Endothelial cell of umbilical vein (primary cell): ENCODE measurements around the gene ITPKC. TPM values are rescaled to one million over a fixed set of nuclear protein-coding genes. Genes with fewer than 3 reads are reported as not detected.

Experiments
- BruUV-seq: library from RNA; stranded (reverse); fragments of 400-500 nt; replicated peaks from 2 replicates; lab custom pipeline; 2021; lab: Mats Ljungman, UMichigan
- CTCF ChIA-PET: fragments of 300-600, 350-600 bp; sonication (Branson Sonifier 250); formaldehyde crosslinking; loops from one replicate; lab custom pipeline; 2021; ENCODE audit warnings: antibody characterized with exemption, inconsistent platforms; lab: Charles Lee
- POLR2A ChIA-PET: fragments of 300-600, 350-600 bp; sonication (Branson Sonifier 250); formaldehyde crosslinking; loops from one replicate; lab custom pipeline; 2021; ENCODE audit warnings: antibody characterized with exemption, inconsistent platforms; lab: Charles Lee
- DNase-seq: peaks from one replicate; pipeline ENCODE4 v3.0.0-alpha.2; 2011; ENCODE audit warnings: low read depth, low spot score
- FAIRE-seq: peaks from 2 replicates; lab custom pipeline; 2011; peaks lifted over from hg19 to GRCh38; lab: Jason Lieb, UNC
- H2AFZ ChIP-seq: 2 replicates; pipeline ENCODE4 v1.6.0; 2012; ENCODE audit warnings: low read depth, low read length, control low read depth, inconsistent platforms
- H3K27ac ChIP-seq: 2 replicates; pipeline ENCODE4 v1.5.1; 2011; ENCODE audit warnings: low read depth, mild to moderate bottlenecking, control low read depth, low read length, moderate library complexity; ENCODE audit not compliant: insufficient read depth
- H3K27me3 ChIP-seq, 2 experiments: 2 replicates each; pipeline versions ENCODE4 v1.6.0 to v1.6.1; 2011; ENCODE audit warnings: low read length in 2 of 2, mixed read lengths in 1 of 2; ENCODE audit not compliant: control insufficient read depth in 2 of 2, insufficient read depth in 2 of 2
- H3K36me3 ChIP-seq, 2 experiments: 2 replicates in 1 of 2; 3 replicates in 1 of 2; pipeline ENCODE4 v1.5.1; 2011; ENCODE audit warnings: low read length in 2 of 2, mild to moderate bottlenecking in 1 of 2, moderate library complexity in 1 of 2; ENCODE audit not compliant: control insufficient read depth in 2 of 2, insufficient read depth in 2 of 2; ENCODE audit errors: extremely low read depth in 1 of 2
- H3K4me1 ChIP-seq: 3 replicates; pipeline ENCODE4 v1.5.1; 2011; ENCODE audit warnings: mild to moderate bottlenecking, low read length; ENCODE audit not compliant: control insufficient read depth, insufficient read depth; ENCODE audit errors: extremely low read depth
- H3K4me2 ChIP-seq: 2 replicates; pipeline ENCODE4 v1.6.1; 2011; ENCODE audit warnings: low read length, control low read depth, mixed read lengths; ENCODE audit not compliant: insufficient read depth
- H3K4me3 ChIP-seq, 3 experiments: fragments of 200-600 bp in 1 of 3; sonication (generic), shearing (Covaris generic) in 1 of 3; replicated peaks in 1 of 3; 2 replicates each; pipeline ENCODE4 v1.5.1; 2011 to 2016; ENCODE audit warnings: control low read depth in 3 of 3, low read length in 3 of 3, mild to moderate bottlenecking in 2 of 3, inconsistent platforms in 1 of 3, low read depth in 1 of 3, moderate library complexity in 1 of 3; ENCODE audit not compliant: insufficient read depth in 1 of 3
- H3K79me2 ChIP-seq: 2 replicates; pipeline ENCODE4 v1.6.0; 2012; ENCODE audit warnings: low read length, inconsistent platforms; ENCODE audit not compliant: control insufficient read depth, insufficient read depth
- H3K9ac ChIP-seq: replicated peaks from 2 replicates; pipeline ENCODE3; 2011; ENCODE audit warnings: low read length, control low read depth; ENCODE audit not compliant: insufficient read depth; ENCODE audit errors: extremely low read depth
- H3K9me1 ChIP-seq: replicated peaks from 3 replicates; pipeline ENCODE4 v1.6.0; 2011; ENCODE audit warnings: mild to moderate bottlenecking, low read length; ENCODE audit not compliant: control insufficient read depth, insufficient read depth; ENCODE audit errors: extremely low read depth
- H3K9me3 ChIP-seq: replicated peaks from 2 replicates; pipeline ENCODE4 v1.5.1; 2012; ENCODE audit warnings: low read length, inconsistent platforms; ENCODE audit not compliant: control insufficient read depth, insufficient read depth
- H4K20me1 ChIP-seq: replicated peaks from 2 replicates; pipeline ENCODE3; 2011; ENCODE audit warnings: mild to moderate bottlenecking, low read length; ENCODE audit not compliant: control insufficient read depth, insufficient read depth; ENCODE audit errors: extremely low read depth
- EZH2 ChIP-seq: IDR thresholded peaks from 2 replicates; pipeline ENCODE4 v1.6.1; 2012; ENCODE audit warnings: borderline replicate concordance, low read depth, mild to moderate bottlenecking, moderate library complexity, low read length, inconsistent platforms; ENCODE audit not compliant: severe bottlenecking
- FOS ChIP-seq: IDR thresholded peaks from 2 replicates; pipeline ENCODE4 v1.6.1; 2011; ENCODE audit warnings: mild to moderate bottlenecking, low read length, moderate library complexity, borderline replicate concordance; ENCODE audit not compliant: insufficient read depth
- GATA2 ChIP-seq: IDR thresholded peaks from 2 replicates; pipeline ENCODE4 v1.7.0; 2011; ENCODE audit warnings: low read depth, mild to moderate bottlenecking, moderate library complexity, mixed read lengths, low read length; ENCODE audit not compliant: insufficient read length, insufficient read depth
- JUN ChIP-seq: IDR thresholded peaks from 2 replicates; pipeline ENCODE4 v1.6.1; 2011; ENCODE audit warnings: borderline replicate concordance, low read depth; ENCODE audit not compliant: insufficient read length, insufficient read depth
- MYC ChIP-seq: IDR thresholded peaks from one replicate; pipeline ENCODE4 v1.6.1; 2011; ENCODE audit warnings: mild to moderate bottlenecking, low read depth, low read length
- POLR2A ChIP-seq: IDR thresholded peaks from 2 replicates; pipeline ENCODE4 v1.6.1; 2012; ENCODE audit warnings: low read depth, mild to moderate bottlenecking, control low read depth, low read length
- POLR2AphosphoS5 ChIP-seq: IDR thresholded peaks from 2 replicates; pipeline ENCODE4 v1.6.1; 2012; ENCODE audit warnings: low read depth, mild to moderate bottlenecking, control low read depth, low read length, moderate library complexity; ENCODE audit not compliant: insufficient read depth
- dilution Hi-C: fragments of 300-500 bp; cut with MboI; formaldehyde crosslinking; loops from one replicate; pipeline ENCODE4 v1.15.0; 2019; ENCODE audit warnings: low sequenced_read_pairs; ENCODE audit not compliant: extremely low pct_ligation_motif_present
- intact Hi-C: fragments of 100-400 bp; cut with micrococcal nuclease; formaldehyde crosslinking; loops from one replicate; pipeline ENCODE4 v1.10.0; 2022
- polyA plus RNA-seq, 4 experiments: library from polyadenylated mRNA; depleted of rRNA in 3 of 4; stranded (reverse) in 3 of 4; unstranded in 1 of 4; fragments of >200 nt; gene quantifications; 2 replicates each; pipeline versions ENCODE4 v1.2.1 to v1.2.3, GENCODE V29; 2011 to 2012; ENCODE audit warnings: missing spikeins in 1 of 4
- total RNA-seq: library from RNA; stranded (reverse); gene quantifications from 2 replicates; pipeline ENCODE4 v1.2.3, GENCODE V29; 2021
- TF ChIP-seq, protein P1 (sequence below): IDR thresholded peaks from 2 replicates; pipeline ENCODE4 v1.6.1; 2011; ENCODE audit not compliant: insufficient read depth, insufficient read length
- TF ChIP-seq, protein P2 (sequence below), 2 donors: IDR thresholded peaks; 1 replicate in 1 of 2; 2 replicates in 1 of 2; pipeline ENCODE4 v1.5.1; 2011; ENCODE audit warnings: low read length in 2 of 2, mild to moderate bottlenecking in 2 of 2, moderate library complexity in 2 of 2, control low read depth in 1 of 2, inconsistent platforms in 1 of 2, low read depth in 1 of 2; ENCODE audit not compliant: insufficient read depth in 1 of 2; ENCODE audit errors: extremely low read depth in 1 of 2

The ITPKC gene
- total and polyA plus RNA-seq, 2 donors (not counting 3 experiments of a cell fraction or from before 2014, with no cell fraction given), result 7.3 to 16.1 TPM

DNA sequence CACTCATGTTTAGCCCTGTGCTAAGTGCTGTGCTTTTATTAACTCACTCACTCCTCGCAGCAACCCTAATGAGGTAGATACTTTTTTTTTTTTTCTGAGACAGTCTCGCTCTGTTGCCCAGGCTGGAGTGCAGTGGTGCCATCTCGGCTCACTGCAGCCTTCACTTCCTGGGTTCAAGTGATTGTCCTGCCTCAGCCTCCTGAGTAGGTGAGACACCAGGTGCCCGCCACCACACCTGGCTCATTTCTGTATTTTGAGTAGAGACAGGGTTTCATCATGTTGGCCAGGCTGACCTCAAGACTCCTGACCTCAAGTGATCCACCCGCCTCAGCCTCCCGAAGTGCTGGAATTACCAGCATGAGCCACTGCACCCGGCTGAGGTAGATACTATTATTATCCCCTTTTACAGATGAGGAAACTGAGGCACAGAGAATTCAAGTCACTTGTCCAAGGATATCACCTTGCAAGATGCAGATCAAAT, 2.5 kb downstream of the ITPKC start:
- H3K9me3 ChIP-seq, result no peaks in the 10 kb centered on the region
- H3K4me3 ChIP-seq, result peak overlapping the region in 2 of 3 experiments; percentile 13 to 78
- H3K36me3 ChIP-seq, result peaks cover 0 to 4% of the 10 kb centered on the region in 2 experiments
- BruUV-seq, result TSS peak; percentile 5
- ChIA-PET POLR2A (no interaction called here), CTCF (interaction anchor here (1.3 kb wide), 1 partner anchor 87 kb away, joined by 3 read pairs; no protein-coding TSS in a partner anchor)
- peak overlapping the region; percentile 82 for H3K4me2 ChIP-seq
- dilution Hi-C loops, result no loop called here
- DNase-seq (no peak), FAIRE-seq (no peak)
- peaks cover 49% of the 10 kb centered on the region for H3K79me2 ChIP-seq
- H4K20me1 ChIP-seq, result no peaks in the 10 kb centered on the region
- H3K9ac ChIP-seq, result peak overlapping the region; percentile 39
- no peak overlapping the region for H2AFZ ChIP-seq
- intact Hi-C loops, result no loop called here
- TF ChIP-seq, protein P1, sequence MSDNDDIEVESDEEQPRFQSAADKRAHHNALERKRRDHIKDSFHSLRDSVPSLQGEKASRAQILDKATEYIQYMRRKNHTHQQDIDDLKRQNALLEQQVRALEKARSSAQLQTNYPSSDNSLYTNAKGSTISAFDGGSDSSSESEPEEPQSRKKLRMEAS, result no peak
- TF ChIP-seq JUN, result no peak
- no peak for TF ChIP-seq POLR2A
- TF ChIP-seq POLR2AphosphoS5, result no peak
- TF ChIP-seq EZH2, result no peak
- no peak for TF ChIP-seq MYC
- TF ChIP-seq GATA2, result no peak
- TF ChIP-seq FOS, result no peak
- TF ChIP-seq, protein P2, sequence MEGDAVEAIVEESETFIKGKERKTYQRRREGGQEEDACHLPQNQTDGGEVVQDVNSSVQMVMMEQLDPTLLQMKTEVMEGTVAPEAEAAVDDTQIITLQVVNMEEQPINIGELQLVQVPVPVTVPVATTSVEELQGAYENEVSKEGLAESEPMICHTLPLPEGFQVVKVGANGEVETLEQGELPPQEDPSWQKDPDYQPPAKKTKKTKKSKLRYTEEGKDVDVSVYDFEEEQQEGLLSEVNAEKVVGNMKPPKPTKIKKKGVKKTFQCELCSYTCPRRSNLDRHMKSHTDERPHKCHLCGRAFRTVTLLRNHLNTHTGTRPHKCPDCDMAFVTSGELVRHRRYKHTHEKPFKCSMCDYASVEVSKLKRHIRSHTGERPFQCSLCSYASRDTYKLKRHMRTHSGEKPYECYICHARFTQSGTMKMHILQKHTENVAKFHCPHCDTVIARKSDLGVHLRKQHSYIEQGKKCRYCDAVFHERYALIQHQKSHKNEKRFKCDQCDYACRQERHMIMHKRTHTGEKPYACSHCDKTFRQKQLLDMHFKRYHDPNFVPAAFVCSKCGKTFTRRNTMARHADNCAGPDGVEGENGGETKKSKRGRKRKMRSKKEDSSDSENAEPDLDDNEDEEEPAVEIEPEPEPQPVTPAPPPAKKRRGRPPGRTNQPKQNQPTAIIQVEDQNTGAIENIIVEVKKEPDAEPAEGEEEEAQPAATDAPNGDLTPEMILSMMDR (IDR thresholded peaks at IDR 0.05; ENCODE audit: extremely low read depth in 1 of 2, insufficient read depth in 1 of 2, low read depth in 1 of 2, low read length in 2 of 2), result no peak
- H3K9me1 ChIP-seq, result no peaks in the 10 kb centered on the region
- H3K27me3 ChIP-seq, result no peaks in the 10 kb centered on the region
- H3K4me1 ChIP-seq, result peaks cover 60% of the 10 kb centered on the region
- peak overlapping the region; percentile 94 for H3K27ac ChIP-seq
